SH-SY5Y (cell line): ENCODE data around the gene GDF9.

Experiments
- GATA2 ChIP-seq: IDR thresholded peaks from 2 replicates; pipeline ENCODE4 v1.6.1; 2011; ENCODE audit warnings: mild to moderate bottlenecking, low read depth, low read length
- GATA3 ChIP-seq: IDR thresholded peaks from 2 replicates; pipeline ENCODE4 v1.6.1; 2011; ENCODE audit warnings: low read depth, mild to moderate bottlenecking, low read length, moderate library complexity

DNA sequence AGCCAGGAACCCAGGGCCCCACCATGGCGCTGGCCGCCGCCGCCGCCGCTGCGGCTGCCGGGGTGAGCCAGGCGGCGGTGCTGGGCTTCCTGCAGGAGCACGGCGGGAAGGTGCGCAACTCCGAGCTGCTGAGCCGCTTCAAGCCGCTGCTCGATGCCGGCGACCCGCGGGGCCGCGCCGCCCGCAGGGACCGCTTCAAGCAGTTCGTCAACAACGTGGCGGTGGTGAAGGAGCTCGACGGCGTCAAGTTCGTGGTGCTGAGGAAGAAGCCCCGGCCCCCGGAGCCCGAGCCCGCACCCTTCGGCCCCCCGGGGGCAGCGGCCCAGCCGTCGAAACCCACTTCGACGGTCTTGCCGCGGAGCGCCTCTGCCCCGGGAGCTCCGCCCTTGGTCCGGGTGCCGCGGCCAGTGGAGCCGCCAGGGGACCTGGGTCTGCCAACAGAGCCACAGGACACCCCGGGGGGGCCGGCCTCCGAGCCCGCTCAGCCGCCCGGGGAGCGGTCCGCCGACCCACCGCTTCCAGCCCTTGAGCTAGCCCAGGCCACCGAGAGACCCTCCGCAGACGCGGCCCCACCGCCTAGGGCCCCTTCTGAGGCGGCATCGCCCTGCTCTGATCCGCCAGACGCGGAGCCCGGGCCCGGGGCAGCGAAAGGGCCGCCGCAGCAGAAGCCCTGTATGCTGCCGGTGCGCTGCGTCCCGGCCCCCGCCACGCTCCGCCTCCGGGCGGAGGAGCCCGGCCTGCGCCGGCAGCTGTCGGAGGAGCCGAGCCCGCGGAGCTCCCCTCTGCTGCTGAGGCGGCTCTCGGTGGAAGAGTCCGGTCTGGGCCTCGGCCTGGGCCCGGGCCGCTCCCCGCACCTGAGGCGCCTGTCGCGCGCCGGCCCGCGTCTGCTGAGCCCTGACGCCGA is 52.4 kb downstream of the GDF9 start:
- no peak for TF ChIP-seq GATA2
- no peak for TF ChIP-seq GATA3
